Epithelial cell of proximal tubule (primary cell): ENCODE data around the gene EPHA6. TPM values are rescaled to one million over a fixed set of nuclear protein-coding genes. Genes with fewer than 3 reads are reported as not detected.

Experiments
- DNase-seq: peaks from one replicate; pipeline ENCODE4 v3.0.0-alpha.2; 2011; ENCODE audit warnings: low read depth
- H3K4me3 ChIP-seq: 2 replicates; pipeline ENCODE4 v1.5.1; 2011; ENCODE audit warnings: low read depth, mild to moderate bottlenecking, low read length
- total RNA-seq: library from RNA; depleted of rRNA; stranded (reverse); fragments of >200 nt; gene quantifications from 2 replicates; pipeline ENCODE4 v1.2.3, GENCODE V29; 2015
- TF ChIP-seq, protein P1 (sequence below): conservative IDR thresholded peaks from 2 replicates; pipeline ENCODE4 v1.5.1; 2012; ENCODE audit warnings: low read depth, mild to moderate bottlenecking, low read length

Gene EPHA6
- total RNA-seq, 1 donor from 2014 or later: 0.46 TPM

DNA sequence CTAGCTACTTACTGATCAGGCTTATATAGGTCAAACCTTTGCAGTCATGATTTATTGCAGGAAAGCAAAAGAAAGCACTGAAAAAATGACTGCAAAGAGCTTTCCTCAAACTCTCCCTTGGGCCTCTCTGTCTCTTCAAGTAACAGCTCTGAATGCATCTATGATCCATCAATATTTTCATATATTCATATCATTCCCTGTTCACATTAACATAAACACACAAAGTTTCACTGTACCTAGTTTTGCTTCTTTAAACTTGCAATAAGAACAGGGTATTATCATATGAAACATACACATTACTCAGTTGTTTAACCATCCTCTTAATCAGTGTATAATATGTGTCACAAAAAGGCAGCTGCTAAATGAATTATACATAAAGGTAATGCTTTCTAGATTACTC lies 842.2 kb downstream of the EPHA6 start:
- no peak overlapping the region for H3K4me3 ChIP-seq
- DNase-seq: no peak
- TF ChIP-seq, protein P1, sequence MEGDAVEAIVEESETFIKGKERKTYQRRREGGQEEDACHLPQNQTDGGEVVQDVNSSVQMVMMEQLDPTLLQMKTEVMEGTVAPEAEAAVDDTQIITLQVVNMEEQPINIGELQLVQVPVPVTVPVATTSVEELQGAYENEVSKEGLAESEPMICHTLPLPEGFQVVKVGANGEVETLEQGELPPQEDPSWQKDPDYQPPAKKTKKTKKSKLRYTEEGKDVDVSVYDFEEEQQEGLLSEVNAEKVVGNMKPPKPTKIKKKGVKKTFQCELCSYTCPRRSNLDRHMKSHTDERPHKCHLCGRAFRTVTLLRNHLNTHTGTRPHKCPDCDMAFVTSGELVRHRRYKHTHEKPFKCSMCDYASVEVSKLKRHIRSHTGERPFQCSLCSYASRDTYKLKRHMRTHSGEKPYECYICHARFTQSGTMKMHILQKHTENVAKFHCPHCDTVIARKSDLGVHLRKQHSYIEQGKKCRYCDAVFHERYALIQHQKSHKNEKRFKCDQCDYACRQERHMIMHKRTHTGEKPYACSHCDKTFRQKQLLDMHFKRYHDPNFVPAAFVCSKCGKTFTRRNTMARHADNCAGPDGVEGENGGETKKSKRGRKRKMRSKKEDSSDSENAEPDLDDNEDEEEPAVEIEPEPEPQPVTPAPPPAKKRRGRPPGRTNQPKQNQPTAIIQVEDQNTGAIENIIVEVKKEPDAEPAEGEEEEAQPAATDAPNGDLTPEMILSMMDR: no peak

- TF ChIP-seq, protein P1: peak; percentile 89
- no peak overlapping the region for H3K4me3 ChIP-seq
- no peak for DNase-seq
These were observed 844.4 kb downstream of the EPHA6 start for GRCh38 chr3:97658668-97659285.

GRCh38 chr3:97662264-97662663 lies 847.9 kb downstream of the EPHA6 start:
- TF ChIP-seq, protein P1: no peak
- no peak for DNase-seq
- H3K4me3 ChIP-seq: no peak overlapping the region

GRCh38 chr3:97662762-97663161 lies 848.4 kb downstream of the EPHA6 start:
- TF ChIP-seq, protein P1: no peak
- DNase-seq: no peak
- H3K4me3 ChIP-seq: no peak overlapping the region

DNA sequence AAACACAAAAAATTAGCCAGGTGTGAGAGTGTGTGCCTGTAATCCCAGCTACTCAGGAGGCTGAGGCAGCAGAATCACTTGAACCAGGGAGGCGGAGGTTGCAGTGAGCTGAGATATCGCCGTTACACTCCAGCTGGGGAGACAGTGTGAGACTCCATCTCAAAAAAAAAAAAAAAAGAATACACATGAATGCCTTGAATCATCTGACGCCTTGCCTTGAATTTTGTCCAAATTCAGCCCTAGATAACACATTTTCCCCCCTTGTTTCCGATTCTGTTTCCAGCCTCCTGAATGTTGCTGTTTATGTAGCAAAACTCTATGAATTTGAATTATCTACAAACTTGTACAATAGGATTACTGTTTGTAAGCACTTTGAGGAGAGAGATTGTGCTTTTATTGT lies 851.5 kb downstream of the EPHA6 start:
- no peak for DNase-seq
- TF ChIP-seq, protein P1: no peak
- H3K4me3 ChIP-seq: no peak overlapping the region

- no peak overlapping the region for H3K4me3 ChIP-seq
- no peak for DNase-seq
- TF ChIP-seq, protein P1: no peak
These were observed 856.6 kb downstream of the EPHA6 start for GRCh38 chr3:97670952-97671351.

- DNase-seq: no peak
- no peak overlapping the region for H3K4me3 ChIP-seq
- TF ChIP-seq, protein P1: no peak
These were observed 859.1 kb downstream of the EPHA6 start for GRCh38 chr3:97673357-97673997.
